MCF 10A (cell line): ENCODE measurements around the gene NPPC. TPM values are rescaled to one million over a fixed set of nuclear protein-coding genes. Genes with fewer than 3 reads are reported as not detected.

Experiments used
- BruUV-seq: library from RNA; stranded (reverse); fragments of 400-500 nt; replicated peaks from 2 replicates; lab custom pipeline; 2021; lab: Mats Ljungman, UMichigan
- CTCF ChIA-PET: fragments of 300-600 bp; sonication (Branson Sonifier 250); formaldehyde crosslinking; extraction: SDS; loops from one replicate; lab custom pipeline; 2021; ENCODE audit warnings: antibody characterized with exemption, inconsistent platforms; lab: Yijun Ruan, JAX
- POLR2A ChIA-PET: fragments of 300-600, 350-650 bp; sonication (Branson Sonifier 250); formaldehyde crosslinking; extraction: SDS; loops from one replicate; lab custom pipeline; 2020; ENCODE audit warnings: antibody characterized with exemption, inconsistent platforms; lab: Yijun Ruan, JAX
- DNase-seq: peaks from one replicate; pipeline ENCODE4 v3.0.0-alpha.2; 2018; ENCODE audit not compliant: unreplicated experiment
- H3K27ac Mint-ChIP-seq: one replicate; pipeline ENCODE4 v1.8.0; 2022; ENCODE audit warnings: mild to moderate bottlenecking, low read depth, mixed read lengths; ENCODE audit not compliant: unreplicated experiment
- H3K27me3 Mint-ChIP-seq: one replicate; pipeline ENCODE4 v1.8.0; 2022; ENCODE audit warnings: mixed read lengths; ENCODE audit not compliant: insufficient read depth, unreplicated experiment
- H3K36me3 Mint-ChIP-seq: one replicate; pipeline ENCODE4 v1.8.0; 2022; ENCODE audit warnings: mild to moderate bottlenecking, moderate library complexity, mixed read lengths; ENCODE audit not compliant: insufficient read depth, unreplicated experiment
- H3K4me1 Mint-ChIP-seq: one replicate; pipeline ENCODE4 v1.8.0; 2022; ENCODE audit warnings: mixed read lengths; ENCODE audit not compliant: insufficient read depth, unreplicated experiment
- H3K4me3 Mint-ChIP-seq: one replicate; pipeline ENCODE4 v1.8.0; 2022; ENCODE audit warnings: mild to moderate bottlenecking, moderate library complexity, mixed read lengths; ENCODE audit not compliant: unreplicated experiment
- H3K9me3 Mint-ChIP-seq: one replicate; pipeline ENCODE4 v1.8.0; 2022; ENCODE audit warnings: mixed read lengths; ENCODE audit not compliant: unreplicated experiment
- CTCF ChIP-seq: fragments of 200-600 bp; IDR thresholded peaks from one replicate; pipeline ENCODE4 v1.8.0; 2022; ENCODE audit warnings: antibody characterized with exemption, mild to moderate bottlenecking; ENCODE audit not compliant: unreplicated experiment
- intact Hi-C: fragments of 100-400 bp; cut with micrococcal nuclease; formaldehyde crosslinking; loops from 2 replicates; pipeline ENCODE4 v1.14.1; 2022
- total RNA-seq: library from RNA; stranded (reverse); gene quantifications from 2 replicates; pipeline ENCODE4 v1.2.3, GENCODE V29; 2022

The NPPC gene
- total RNA-seq, 1 experiment from 2014 or later = not detected

DNA sequence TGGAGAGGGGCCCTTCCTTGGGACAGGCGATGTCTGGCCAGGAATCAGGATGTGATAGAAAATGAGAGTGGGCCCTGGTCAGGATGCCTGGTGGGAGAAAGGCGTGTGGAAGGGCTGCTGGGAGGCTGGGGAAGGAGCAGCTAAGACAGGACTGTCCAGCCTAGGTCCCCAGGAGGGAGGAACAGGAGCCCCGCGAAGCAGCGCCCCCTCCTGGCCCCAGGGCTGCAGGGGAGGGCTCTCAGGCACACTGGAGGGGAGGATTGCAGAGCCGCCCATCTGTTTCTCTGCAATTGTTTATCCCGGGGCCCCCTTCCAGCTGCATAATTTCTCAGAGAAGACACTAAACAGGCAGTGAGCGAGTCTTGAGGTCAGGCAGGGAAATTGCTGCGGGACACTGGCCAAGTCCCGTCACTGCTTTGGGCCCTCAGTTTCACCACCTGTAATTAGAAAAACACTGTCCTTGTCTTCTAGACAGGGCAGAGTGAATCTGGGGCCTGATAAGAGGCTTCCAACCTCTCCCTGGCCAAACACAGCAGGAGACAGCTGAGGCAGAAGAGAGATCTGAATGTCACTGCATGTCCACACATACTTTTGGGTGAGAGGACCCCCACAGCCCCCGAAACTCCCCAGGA lies 3.9 kb upstream of the NPPC start:
- intact Hi-C loops = no loop called here
- Mint-ChIP-seq H3K9me3 (no peaks in the 10 kb centered on the region), H3K4me3 (no peak overlapping the region), H3K36me3 (no peaks in the 10 kb centered on the region), H3K27ac (no peak overlapping the region), H3K27me3 (peaks cover 35% of the 10 kb centered on the region), H3K4me1 (no peaks in the 10 kb centered on the region)
- no peak for DNase-seq
- ChIA-PET POLR2A (no interaction called here), CTCF (interaction anchor here (0.7 to 1.1 kb wide), 3 partner anchors 43 to 509 kb away, joined by 3 to 4 read pairs (median 3); no protein-coding TSS in a partner anchor)
- no TSS peak for BruUV-seq
- TF ChIP-seq CTCF = no peak

DNA sequence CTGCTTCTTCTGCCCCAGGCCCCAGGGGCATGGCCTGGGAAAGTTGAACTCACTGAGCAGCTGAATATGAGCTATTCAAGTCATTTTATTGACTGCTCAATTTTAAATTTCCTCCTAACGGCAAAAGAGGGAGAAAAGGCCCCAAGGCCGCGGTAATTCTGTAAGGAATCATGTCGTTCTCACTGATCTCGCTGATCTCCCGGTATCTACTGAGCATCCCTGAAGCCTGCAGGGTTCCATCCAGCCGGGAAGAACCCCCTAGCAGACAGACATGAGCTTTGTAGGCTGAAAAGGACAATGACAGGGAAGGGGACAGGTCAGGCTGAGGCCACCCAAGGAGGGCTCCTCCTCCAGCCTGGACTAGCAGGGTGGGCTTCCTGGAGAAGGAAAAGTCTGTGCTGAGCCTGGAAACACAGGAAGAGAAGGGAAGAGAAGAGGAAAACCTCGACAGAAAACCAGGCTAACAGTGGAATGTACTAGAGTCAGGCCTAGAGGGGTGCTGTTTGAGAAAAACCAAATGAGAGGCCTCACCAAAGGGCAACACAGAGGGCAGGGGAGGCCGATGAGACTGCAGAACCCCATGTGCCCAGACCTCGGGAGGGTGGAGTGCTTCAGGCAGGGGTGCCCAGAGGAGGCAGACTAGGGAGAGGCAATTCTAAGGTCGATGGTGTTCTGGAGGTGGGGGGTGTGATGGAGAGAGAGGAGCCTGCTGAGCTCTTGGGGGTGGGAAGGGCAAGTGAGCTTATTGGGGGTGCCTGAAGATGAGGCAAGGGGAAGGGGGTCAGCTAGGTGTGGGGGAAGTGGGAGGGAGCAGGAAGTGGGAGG lies 2.9 kb upstream of the NPPC start:
- CTCF ChIA-PET = interaction anchor here (0.5 to 0.7 kb wide), 3 partner anchors 10 to 397 kb away, joined by 3 to 4 read pairs (median 3); no protein-coding TSS in a partner anchor
- H3K27ac Mint-ChIP-seq = no peak overlapping the region
- H3K9me3 Mint-ChIP-seq = no peaks in the 10 kb centered on the region
- no peak for DNase-seq
- no peak overlapping the region for H3K4me3 Mint-ChIP-seq
- BruUV-seq = no TSS peak
- POLR2A ChIA-PET = interaction anchor here (0.6 kb wide), 1 partner anchor 213 kb away, joined by 3 read pairs; no protein-coding TSS in a partner anchor
- H3K36me3 Mint-ChIP-seq = no peaks in the 10 kb centered on the region
- H3K4me1 Mint-ChIP-seq = no peaks in the 10 kb centered on the region
- peaks cover 43% of the 10 kb centered on the region for H3K27me3 Mint-ChIP-seq
- intact Hi-C loops = no loop called here
- no peak for TF ChIP-seq CTCF

- no peak for DNase-seq
- peaks cover 49% of the 10 kb centered on the region for H3K27me3 Mint-ChIP-seq
- no peaks in the 10 kb centered on the region for H3K4me1 Mint-ChIP-seq
- BruUV-seq = no TSS peak
- H3K4me3 Mint-ChIP-seq = no peak overlapping the region
- no peaks in the 10 kb centered on the region for H3K9me3 Mint-ChIP-seq
- POLR2A ChIA-PET = interaction anchor here (0.6 kb wide), 1 partner anchor 213 kb away, joined by 3 read pairs; no protein-coding TSS in a partner anchor
- intact Hi-C loops = no loop called here
- no peaks in the 10 kb centered on the region for H3K36me3 Mint-ChIP-seq
- CTCF ChIA-PET = interaction anchor here (0.5 to 0.6 kb wide), 2 partner anchors 9 to 199 kb away, joined by 3 read pairs; no protein-coding TSS in a partner anchor
- no peak for TF ChIP-seq CTCF
- H3K27ac Mint-ChIP-seq = no peak overlapping the region
Observed at GRCh38 chr2:231928481-231928880, 2.3 kb upstream of the NPPC start.

DNA sequence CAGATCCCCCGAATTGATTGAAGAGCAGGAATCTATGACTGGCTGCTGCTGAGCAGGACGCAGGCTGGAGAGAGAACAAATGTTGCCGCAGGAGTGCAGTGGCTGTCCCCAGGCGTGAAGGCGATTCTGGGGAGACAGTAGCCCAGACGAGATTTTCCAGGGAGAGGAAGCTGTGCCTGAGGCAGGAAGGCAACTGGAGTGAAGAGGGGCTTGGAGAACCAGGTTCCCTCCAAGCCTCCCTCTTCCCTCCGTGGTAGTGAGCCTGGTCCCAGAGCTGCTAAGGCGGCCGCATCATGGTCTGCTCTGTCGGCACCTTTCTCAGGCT lies 1.3 kb upstream of the NPPC start:
- no peak for TF ChIP-seq CTCF
- peaks cover 57% of the 10 kb centered on the region for H3K27me3 Mint-ChIP-seq
- BruUV-seq = no TSS peak
- CTCF ChIA-PET = interaction anchor here (1.1 to 8.9 kb wide), 2 partner anchors 10 to 213 kb away, joined by 3 to 78 read pairs; no protein-coding TSS in a partner anchor
- no peaks in the 10 kb centered on the region for H3K9me3 Mint-ChIP-seq
- H3K27ac Mint-ChIP-seq = no peak overlapping the region
- DNase-seq = no peak
- H3K4me1 Mint-ChIP-seq = no peaks in the 10 kb centered on the region
- H3K36me3 Mint-ChIP-seq = no peaks in the 10 kb centered on the region
- POLR2A ChIA-PET = no interaction called here
- no peak overlapping the region for H3K4me3 Mint-ChIP-seq
- intact Hi-C loops = no loop called here
